HK-2 (cell line): ENCODE results near the gene NUP35.

Experiments used
- DNase-seq: peaks from one replicate; pipeline ENCODE4 v3.0.0-alpha.2; 2018; ENCODE audit not compliant: unreplicated experiment

The NUP35 gene

DNA sequence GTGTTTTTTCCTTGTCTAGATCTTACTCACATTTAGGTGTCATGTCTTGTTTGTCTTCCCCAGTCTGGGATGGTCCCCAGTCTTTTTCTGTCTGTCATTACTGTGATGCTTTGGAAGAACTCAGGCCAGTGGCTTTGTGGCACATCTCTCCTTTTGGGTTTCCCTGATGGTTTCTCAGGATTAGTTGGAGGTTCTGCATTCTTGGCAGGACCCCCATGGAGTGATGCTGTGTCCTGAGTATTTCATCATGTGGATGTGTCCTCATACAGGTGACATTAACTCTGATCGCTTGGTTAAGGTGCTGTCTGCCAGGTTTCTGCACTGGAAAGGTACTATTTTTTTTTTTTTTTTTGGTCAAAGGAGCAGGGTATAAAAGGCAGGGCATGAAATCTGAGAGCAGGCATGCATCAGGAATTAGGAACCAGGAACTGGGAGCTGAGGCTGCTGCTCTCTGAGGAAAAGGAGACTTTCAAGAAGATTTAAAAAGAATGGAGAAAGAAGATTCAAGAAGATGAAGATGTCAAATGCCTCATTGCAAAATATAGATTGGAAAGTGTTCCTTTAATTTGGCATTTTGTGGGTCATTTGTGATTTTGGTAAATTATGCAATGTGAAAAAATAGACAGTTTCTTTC is 85.3 kb downstream of the NUP35 start:
- DNase-seq, result no peak
